ENCODE data around the gene TNMD.

TNMD gene

GRCh38 chrX:100593126-100593525 is 8.4 kb downstream of the TNMD start:
- ATAC-seq, result no peak
- no peak for TF ChIP-seq RARB (CRISPR knock-in tag; IDR thresholded peaks at IDR 0.05)
- no peak for TF ChIP-seq ISL1 (CRISPR knock-in tag; IDR thresholded peaks at IDR 0.05)
- no peak for TF ChIP-seq CSRNP3 (CRISPR knock-in tag; IDR thresholded peaks at IDR 0.05)
- TF ChIP-seq POU6F1 (CRISPR knock-in tag; IDR thresholded peaks at IDR 0.05; ENCODE audit: borderline replicate concordance, low read depth), result no peak
- no peak for TF ChIP-seq PATZ1 (CRISPR knock-in tag; IDR thresholded peaks at IDR 0.05; ENCODE audit: borderline replicate concordance)
- no peak for TF ChIP-seq OSR1 (CRISPR knock-in tag; IDR thresholded peaks at IDR 0.05)
- TF ChIP-seq ESRRG (CRISPR knock-in tag; IDR thresholded peaks at IDR 0.05), result no peak
- no peak for TF ChIP-seq ZNF70 (CRISPR knock-in tag; IDR thresholded peaks at IDR 0.05)
- TF ChIP-seq ZFP30 (CRISPR knock-in tag; IDR thresholded peaks at IDR 0.05), result no peak
- TF ChIP-seq SNAI2 (CRISPR knock-in tag; IDR thresholded peaks at IDR 0.05), result no peak
- no peak for TF ChIP-seq PPARA (CRISPR knock-in tag; IDR thresholded peaks at IDR 0.05; ENCODE audit: borderline replicate concordance)
- TF ChIP-seq ZC3H10 (CRISPR knock-in tag; IDR thresholded peaks at IDR 0.05), result no peak

DNA sequence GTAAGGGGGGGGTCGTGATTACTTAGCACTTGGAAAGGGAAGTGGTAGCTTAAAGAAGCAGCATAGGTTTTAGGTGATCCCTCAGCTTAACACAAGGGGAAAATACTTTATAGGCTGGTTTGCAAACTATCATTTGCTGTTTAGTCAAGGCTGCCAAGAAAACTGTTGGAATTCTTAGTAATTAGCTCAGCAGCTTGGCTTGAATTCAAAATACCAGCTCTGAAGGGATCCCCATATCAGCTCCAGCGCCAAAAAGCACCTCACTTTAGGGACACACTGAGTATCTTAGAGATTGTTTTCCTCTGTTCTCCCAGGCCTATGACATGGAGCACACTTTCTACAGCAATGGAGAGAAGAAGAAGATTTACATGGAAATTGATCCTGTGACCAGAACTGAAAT is 8.8 kb downstream of the TNMD start:
- no peak for TF ChIP-seq ZNF8 (CRISPR knock-in tag; IDR thresholded peaks at IDR 0.05)
- no peak for TF ChIP-seq TCF4 (CRISPR knock-in tag; IDR thresholded peaks at IDR 0.05; ENCODE audit: borderline replicate concordance)

DNA sequence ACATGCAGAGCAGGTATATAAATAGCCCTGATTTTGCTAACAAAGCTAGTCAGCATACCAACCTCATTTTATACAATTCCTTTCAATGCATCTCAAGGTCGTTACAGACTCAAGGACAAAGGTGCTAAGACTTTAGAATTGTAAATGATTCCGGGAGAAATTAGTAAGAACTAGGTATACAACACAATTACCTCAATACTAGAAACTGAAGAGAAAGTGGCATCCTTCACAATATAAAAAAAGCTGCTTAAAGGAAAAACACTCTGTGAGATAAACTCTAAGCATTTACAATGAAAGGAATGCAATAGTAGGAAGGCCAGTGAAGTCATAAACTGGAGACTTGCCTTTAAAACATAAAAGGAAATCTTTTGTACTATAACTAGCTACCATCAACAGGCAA is 11.9 kb downstream of the TNMD start:
- TF ChIP-seq ESRRG (CRISPR knock-in tag; IDR thresholded peaks at IDR 0.05), result no peak
- no peak for TF ChIP-seq POU6F1 (CRISPR knock-in tag; IDR thresholded peaks at IDR 0.05; ENCODE audit: borderline replicate concordance, low read depth)
- TF ChIP-seq, protein P1, sequence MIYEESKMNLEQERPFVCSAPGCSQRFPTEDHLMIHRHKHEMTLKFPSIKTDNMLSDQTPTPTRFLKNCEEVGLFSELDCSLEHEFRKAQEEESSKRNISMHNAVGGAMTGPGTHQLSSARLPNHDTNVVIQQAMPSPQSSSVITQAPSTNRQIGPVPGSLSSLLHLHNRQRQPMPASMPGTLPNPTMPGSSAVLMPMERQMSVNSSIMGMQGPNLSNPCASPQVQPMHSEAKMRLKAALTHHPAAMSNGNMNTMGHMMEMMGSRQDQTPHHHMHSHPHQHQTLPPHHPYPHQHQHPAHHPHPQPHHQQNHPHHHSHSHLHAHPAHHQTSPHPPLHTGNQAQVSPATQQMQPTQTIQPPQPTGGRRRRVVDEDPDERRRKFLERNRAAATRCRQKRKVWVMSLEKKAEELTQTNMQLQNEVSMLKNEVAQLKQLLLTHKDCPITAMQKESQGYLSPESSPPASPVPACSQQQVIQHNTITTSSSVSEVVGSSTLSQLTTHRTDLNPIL (CRISPR knock-in tag; IDR thresholded peaks at IDR 0.05; ENCODE audit: low read depth), result no peak
- no peak for TF ChIP-seq ZFP3 (CRISPR knock-in tag; IDR thresholded peaks at IDR 0.05)
- TF ChIP-seq OSR1 (CRISPR knock-in tag; IDR thresholded peaks at IDR 0.05), result no peak
- TF ChIP-seq ZNF565 (CRISPR knock-in tag; conservative IDR thresholded peaks at IDR 0.05; ENCODE audit: low read depth), result no peak
- ATAC-seq, result no peak

More for the DNA sequence above, 8.8 kb downstream of the TNMD start:
- no peak for ATAC-seq

DNA sequence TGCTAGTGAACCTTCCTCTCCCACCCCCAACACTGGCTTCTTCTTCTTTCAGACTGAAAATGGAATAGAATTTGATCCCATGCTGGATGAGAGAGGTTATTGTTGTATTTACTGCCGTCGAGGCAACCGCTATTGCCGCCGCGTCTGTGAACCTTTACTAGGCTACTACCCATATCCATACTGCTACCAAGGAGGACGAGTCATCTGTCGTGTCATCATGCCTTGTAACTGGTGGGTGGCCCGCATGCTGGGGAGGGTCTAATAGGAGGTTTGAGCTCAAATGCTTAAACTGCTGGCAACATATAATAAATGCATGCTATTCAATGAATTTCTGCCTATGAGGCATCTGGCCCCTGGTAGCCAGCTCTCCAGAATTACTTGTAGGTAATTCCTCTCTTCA is 14.7 kb downstream of the TNMD start:
- no peak for TF ChIP-seq ZNF565 (CRISPR knock-in tag; conservative IDR thresholded peaks at IDR 0.05; ENCODE audit: low read depth)
- TF ChIP-seq RARB (CRISPR knock-in tag; IDR thresholded peaks at IDR 0.05), result no peak
- TF ChIP-seq, protein P2, sequence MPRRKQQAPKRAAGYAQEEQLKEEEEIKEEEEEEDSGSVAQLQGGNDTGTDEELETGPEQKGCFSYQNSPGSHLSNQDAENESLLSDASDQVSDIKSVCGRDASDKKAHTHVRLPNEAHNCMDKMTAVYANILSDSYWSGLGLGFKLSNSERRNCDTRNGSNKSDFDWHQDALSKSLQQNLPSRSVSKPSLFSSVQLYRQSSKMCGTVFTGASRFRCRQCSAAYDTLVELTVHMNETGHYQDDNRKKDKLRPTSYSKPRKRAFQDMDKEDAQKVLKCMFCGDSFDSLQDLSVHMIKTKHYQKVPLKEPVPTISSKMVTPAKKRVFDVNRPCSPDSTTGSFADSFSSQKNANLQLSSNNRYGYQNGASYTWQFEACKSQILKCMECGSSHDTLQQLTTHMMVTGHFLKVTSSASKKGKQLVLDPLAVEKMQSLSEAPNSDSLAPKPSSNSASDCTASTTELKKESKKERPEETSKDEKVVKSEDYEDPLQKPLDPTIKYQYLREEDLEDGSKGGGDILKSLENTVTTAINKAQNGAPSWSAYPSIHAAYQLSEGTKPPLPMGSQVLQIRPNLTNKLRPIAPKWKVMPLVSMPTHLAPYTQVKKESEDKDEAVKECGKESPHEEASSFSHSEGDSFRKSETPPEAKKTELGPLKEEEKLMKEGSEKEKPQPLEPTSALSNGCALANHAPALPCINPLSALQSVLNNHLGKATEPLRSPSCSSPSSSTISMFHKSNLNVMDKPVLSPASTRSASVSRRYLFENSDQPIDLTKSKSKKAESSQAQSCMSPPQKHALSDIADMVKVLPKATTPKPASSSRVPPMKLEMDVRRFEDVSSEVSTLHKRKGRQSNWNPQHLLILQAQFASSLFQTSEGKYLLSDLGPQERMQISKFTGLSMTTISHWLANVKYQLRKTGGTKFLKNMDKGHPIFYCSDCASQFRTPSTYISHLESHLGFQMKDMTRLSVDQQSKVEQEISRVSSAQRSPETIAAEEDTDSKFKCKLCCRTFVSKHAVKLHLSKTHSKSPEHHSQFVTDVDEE (CRISPR knock-in tag; IDR thresholded peaks at IDR 0.05), result no peak
- ATAC-seq, result no peak
